GM12865 (cell line): ENCODE results near the gene ARAP1.

Experiments used
- DNase-seq: peaks from one replicate; pipeline ENCODE4 v3.0.0; 2010; ENCODE audit warnings: low read depth
- H3K4me3 ChIP-seq: 2 replicates; pipeline ENCODE4 v1.5.1; 2011; ENCODE audit warnings: mild to moderate bottlenecking, low read depth, low read length, control low read depth
- TF ChIP-seq, protein P1 (sequence below): IDR thresholded peaks from 2 replicates; pipeline ENCODE4 v1.5.1; 2011; ENCODE audit warnings: low read length, control low read depth, low read depth, inconsistent platforms; ENCODE audit not compliant: insufficient read depth; ENCODE audit errors: missing control alignments

The ARAP1 gene

DNA sequence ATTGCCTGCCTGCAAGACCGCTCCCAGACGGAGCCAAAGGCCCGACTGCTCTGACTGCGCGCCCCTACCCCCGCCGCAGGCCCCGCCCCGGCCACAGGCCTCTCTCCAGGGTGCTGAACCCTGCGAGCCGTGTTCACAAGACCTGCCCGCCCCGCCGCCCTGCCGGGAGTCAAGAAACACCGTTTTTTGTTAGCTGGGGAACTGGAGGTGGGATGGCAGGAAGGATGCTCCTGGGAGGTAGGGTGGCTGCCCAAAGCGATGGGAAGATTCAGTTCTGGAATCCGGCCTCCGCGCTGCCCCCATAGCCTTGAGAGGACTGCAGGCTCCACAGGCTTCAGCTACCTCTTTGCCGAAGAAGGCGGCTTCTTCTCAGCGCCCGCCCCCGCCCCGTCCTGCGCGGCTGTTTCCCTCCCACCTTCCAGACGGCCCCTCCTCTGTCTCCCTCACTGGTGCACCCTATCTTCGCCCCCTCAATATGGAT lies 75.3 kb downstream of the ARAP1 start:
- H3K4me3 ChIP-seq, result no peak overlapping the region
- TF ChIP-seq, protein P1, sequence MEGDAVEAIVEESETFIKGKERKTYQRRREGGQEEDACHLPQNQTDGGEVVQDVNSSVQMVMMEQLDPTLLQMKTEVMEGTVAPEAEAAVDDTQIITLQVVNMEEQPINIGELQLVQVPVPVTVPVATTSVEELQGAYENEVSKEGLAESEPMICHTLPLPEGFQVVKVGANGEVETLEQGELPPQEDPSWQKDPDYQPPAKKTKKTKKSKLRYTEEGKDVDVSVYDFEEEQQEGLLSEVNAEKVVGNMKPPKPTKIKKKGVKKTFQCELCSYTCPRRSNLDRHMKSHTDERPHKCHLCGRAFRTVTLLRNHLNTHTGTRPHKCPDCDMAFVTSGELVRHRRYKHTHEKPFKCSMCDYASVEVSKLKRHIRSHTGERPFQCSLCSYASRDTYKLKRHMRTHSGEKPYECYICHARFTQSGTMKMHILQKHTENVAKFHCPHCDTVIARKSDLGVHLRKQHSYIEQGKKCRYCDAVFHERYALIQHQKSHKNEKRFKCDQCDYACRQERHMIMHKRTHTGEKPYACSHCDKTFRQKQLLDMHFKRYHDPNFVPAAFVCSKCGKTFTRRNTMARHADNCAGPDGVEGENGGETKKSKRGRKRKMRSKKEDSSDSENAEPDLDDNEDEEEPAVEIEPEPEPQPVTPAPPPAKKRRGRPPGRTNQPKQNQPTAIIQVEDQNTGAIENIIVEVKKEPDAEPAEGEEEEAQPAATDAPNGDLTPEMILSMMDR, result no peak
- peak; percentile 49 for DNase-seq

DNA sequence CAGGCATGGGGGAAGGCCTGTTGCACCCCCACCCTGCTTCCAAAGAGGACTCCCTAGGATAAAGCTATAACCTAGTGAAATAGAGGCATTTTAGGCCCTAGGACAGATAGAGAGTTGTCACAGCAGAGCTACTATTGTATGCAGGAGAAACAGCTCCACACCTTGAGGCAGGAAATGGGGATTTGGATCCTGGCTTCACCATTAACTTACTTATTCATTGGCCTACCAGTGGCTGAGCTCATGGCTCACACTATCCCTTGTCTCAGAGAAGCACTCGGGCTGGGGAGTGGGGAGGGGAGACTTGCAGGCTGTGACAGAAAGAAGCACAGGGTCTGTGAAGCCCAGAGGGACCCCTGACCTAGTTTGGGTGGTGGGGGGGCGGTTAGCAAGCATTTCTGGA lies 77.0 kb downstream of the ARAP1 start:
- no peak overlapping the region for H3K4me3 ChIP-seq
- TF ChIP-seq, protein P1, result no peak
- DNase-seq, result no peak

DNA sequence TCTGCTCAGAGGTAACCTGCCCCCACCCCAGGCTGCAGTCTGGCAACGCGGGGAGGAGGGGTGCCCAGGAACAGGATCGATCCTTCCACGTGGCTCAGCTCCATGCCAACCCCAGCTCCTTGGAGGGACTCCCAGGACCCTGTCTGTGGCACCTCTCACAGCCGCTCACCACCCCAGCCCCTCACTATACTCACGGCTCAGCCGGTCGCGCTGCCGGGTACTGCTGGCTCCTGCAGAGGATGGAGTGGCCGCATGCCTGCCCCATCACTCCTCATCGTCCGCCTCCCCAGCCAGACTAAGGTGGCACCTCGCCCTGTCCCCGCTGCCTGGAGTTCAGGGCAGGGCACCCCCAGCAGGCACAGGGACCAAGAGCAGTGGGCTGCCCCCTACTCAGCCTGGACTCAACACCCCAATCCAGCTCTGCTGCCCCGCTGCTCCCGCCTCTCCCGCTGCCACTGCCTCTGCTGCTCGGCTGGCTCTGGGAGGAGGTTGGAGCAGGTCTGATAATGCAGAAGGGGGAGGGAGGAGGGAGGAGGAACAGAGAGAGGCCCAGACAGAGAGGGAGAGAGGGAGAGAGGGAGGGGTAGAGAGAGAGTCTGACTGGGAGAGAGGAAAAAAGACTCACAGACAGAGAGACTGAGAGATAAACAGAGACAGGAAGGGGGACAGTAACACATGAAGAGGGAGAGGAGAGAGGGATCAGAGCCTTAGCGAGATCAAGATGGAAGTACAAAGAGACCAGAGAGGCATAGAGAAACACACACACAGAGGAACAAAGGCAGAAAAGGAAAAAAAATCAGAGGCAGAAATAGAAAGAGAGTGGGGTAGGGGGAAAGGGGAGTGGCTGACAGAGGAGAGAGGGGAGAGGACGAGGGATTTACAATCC lies 78.0 kb downstream of the ARAP1 start, which contains the start of gene PDE2A:
PDE2A (minus strand) TSS at position 480 of the 886 bp plus-strand sequence; CDS start at position 265, 215 bp downstream.
- TF ChIP-seq, protein P1, result no peak
- H3K4me3 ChIP-seq, result no peak within 1 kb of the TSS
- no peak for DNase-seq

DNA sequence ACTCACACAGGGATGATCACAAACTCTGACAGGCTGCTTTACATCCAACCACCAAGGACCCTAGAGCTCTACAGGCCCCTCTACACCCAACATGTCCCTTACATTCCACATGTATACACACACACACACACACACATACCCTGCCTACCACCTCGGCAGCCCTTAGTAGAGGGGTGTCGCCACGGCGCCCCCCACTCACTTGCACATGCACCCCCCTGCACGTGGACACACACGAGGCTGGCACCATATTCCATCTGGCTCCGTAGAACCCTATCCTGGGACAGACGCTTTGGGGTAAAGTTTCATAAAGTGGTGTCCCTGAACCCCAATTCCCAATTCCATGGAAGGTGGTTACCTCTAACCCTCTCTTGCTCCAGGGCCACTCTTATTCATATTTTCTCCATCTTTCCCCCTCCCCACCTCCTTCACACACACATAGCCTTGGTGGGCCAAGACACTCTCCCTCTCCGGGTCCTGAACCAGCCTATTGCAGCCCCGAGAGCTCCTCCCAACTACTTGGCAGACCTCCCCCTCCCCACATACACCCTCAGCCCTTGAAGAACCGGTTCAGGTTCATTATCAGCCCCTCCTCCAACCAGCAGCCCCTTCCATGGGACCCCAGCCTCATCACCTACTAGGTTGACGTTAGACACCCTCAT lies 78.8 kb downstream of the ARAP1 start:
- TF ChIP-seq, protein P1, result no peak
- H3K4me3 ChIP-seq, result no peak overlapping the region

DNA sequence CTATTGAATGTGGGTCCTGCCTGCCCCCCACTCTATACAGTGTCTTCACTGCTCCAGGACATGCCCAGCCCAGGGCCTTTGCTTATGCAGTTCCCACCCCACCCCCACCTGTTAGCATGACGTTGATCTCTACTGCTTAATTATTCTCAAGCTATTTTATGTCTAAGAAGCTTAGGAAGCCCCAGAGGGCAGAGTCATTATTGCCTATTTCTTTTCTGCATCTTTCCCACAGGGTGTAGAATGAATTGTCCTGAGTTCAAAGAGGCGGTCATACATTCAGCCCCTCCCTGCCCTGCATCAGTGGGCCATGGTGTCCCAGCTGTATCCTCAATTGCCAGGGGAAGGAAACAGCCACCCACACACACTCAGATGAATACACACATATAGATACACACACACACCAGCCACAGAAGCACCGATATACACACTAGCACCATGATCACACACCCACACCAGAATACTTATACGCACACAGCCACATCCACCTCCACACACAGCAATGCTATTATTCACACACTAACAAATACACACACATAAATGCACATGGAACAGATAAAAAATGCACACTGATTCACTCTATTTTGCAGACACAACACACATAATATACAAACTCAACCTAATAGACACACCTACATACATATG lies 79.5 kb downstream of the ARAP1 start:
- H3K4me3 ChIP-seq, result no peak overlapping the region
- no peak for DNase-seq
- TF ChIP-seq, protein P1, result no peak

More for the DNA sequence above, 78.8 kb downstream of the ARAP1 start:
- no peak for DNase-seq

DNA sequence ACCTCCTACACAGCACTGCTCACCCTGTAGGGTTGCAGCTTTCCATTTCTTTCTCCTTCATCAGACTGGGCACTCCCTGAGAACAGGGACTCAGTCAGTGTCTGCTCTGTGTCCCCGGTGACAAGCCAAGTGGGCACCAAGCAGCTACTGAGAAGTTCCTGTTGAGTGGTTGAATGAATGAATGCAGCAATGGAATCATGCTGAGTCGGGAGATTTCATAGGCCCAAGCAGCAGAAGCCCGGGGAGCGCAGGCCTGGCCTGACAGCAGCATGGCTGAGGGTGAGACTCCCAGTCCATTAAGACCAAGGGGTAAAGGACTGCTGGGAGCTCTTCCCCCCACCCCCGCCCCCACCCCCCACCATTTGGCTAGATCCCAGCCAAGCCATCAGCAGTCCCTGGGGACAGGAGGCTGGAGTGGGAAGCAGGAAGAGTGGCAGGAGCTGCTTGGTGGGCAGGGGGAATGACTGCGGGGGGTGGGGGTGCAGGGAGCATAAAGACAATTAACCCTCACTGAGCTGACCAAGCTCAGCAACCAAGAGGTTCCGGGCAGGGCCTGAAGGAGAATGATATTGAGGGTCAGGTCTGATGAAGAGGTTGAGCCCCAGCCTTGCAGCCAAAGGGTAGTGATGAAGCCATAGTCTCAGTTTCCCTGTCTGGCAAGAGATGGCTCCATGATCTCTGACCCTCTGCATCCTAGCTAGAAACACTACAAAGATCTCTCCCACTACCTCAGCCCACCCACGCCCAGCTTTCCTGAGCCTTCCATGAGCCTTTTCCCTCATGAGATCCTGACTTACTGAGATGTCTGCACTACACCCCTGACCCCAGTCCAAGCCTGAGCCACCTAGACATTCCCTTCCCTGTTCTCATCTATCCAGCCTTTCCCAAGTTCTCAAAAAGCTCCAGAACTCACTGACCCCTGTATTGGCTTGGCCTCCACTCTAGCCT lies 80.8 kb downstream of the ARAP1 start:
- H3K4me3 ChIP-seq, result no peak overlapping the region
- TF ChIP-seq, protein P1, result no peak
- DNase-seq, result no peak
